Erythroblast (primary cell): ENCODE results near the gene KCTD11.
"Not testable (repeated sequence)": the region's sequence is repeated elsewhere in the genome, so short reads cannot be mapped to it uniquely, and the experiment has no call there.

Source experiments
- DNase-seq, 2 experiments: peaks; one replicate each; lab custom pipeline; 2025; lab: John Stamatoyannopoulos, UW
- GATA1 ChIP-seq: IDR thresholded peaks from 2 replicates; pipeline ENCODE4 v1.6.1; 2011; ENCODE audit warnings: low read depth, mild to moderate bottlenecking, control low read depth, low read length, moderate library complexity
- POLR2A ChIP-seq: IDR thresholded peaks from 2 replicates; pipeline ENCODE4 v1.6.1; 2011; ENCODE audit warnings: mild to moderate bottlenecking, low read length

KCTD11 gene

GRCh38 chr17:7363311-7363710 is 11.3 kb downstream of the KCTD11 start:
- no peak for DNase-seq
- TF ChIP-seq POLR2A (no peak), GATA1 (no peak)

DNA sequence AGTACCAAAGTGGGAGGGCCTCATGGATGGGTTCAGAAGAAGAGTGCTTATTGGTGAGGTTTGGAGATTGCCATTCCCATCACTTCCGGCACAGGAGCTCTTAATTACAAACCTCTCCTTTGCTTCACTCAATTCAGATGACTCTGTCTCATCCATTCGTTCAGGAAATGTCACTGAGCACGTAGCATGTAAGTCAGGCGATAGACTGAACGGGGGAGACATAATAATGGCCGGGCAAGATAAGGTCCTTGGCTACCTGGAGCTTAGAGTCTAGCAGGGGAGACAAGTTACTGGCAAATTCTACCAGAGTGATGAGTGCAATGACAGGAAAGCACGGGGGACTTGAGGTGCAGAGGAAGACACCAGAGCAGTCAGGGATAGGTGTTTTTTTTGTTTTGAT is 14.0 kb downstream of the KCTD11 start:
- not testable (repeated sequence) for DNase-seq

GRCh38 chr17:7367083-7367482 is 15.1 kb downstream of the KCTD11 start:
- TF ChIP-seq GATA1 (no peak), POLR2A (no peak)
- DNase-seq, result no peak

DNA sequence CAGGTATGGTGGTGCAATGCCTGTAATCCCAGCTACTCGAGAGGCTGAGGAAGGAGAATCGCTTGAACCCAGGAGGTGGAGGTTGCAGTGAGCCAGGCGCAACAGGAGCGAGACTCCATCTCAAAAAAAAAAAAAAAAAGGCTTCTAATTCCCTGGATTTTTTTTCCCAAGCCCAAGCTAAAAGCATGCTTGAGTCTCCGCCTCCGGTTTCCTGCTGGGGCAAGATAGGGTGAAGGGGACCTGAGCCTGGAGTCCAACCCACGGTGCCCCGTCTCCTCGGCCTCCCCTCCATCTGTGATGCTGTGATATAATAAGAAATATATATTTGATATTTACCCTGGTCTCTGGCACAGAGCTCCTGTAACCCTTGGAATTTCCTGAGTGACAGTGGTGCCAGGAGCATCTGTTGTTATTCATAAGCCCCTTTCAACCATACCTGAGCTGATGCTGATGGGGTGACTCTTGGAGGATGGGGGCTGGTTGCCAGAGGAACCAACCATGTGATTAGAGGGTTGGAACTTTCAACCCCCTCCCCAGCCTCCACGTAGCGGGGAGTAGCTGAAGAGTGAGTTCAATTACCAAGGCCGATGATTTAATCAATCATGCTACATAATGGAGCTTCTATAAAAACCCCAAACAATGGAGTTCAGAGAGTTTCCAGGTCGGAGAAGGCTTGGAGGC is 16.1 kb downstream of the KCTD11 start:
- DNase-seq, result no peak
- TF ChIP-seq POLR2A (no peak), GATA1 (no peak)

- DNase-seq, result not testable (repeated sequence)
These were observed 16.6 kb downstream of the KCTD11 start for GRCh38 chr17:7368599-7368994.

DNA sequence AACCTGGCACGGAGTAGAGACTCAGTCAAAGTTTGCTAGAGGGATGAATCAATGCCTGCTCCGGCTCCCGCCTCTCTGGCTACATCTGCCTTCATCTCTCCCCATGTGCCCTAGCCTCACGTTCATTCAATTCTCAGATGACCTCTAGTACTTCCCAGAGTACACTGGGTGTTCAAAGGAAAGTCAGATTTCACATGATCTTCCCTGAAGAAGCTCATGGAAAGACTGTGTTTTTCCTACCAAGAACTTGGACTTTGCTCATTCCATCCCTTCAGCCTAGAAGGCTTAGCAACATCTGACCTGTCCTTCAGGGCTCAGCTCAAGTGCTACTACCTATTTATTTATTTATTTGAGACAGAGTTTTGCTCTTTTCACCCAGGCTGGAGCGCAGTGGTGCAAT is 17.9 kb downstream of the KCTD11 start:
- TF ChIP-seq GATA1, result no peak
- no peak for DNase-seq

- TF ChIP-seq GATA1 (no peak), POLR2A (no peak)
- no peak for DNase-seq
These were observed 18.9 kb downstream of the KCTD11 start for GRCh38 chr17:7370853-7371252.

DNA sequence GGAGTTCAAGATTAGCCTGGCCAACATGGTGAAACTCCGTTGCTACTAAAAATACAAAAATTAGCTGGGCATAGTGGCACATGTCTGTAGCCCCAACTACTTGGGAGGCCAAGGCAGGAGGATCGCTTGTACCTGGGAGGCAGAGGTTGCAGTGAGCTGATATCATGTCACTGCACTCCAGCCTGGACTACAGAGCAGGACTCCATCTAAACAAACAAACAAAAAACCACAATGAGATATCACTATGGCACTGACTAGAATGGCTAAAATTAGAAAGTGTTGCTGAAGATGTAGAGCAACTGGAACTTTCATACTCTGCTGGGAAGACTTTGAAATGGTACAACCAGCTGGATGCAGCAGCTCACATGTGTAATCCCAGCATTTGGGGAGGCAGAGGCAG is 22.4 kb downstream of the KCTD11 start:
- TF ChIP-seq GATA1 (no peak), POLR2A (no peak)
- no peak for DNase-seq

GRCh38 chr17:7379134-7379533 is 27.2 kb downstream of the KCTD11 start:
- TF ChIP-seq GATA1 (no peak), POLR2A (no peak)
- DNase-seq, result no peak

DNA sequence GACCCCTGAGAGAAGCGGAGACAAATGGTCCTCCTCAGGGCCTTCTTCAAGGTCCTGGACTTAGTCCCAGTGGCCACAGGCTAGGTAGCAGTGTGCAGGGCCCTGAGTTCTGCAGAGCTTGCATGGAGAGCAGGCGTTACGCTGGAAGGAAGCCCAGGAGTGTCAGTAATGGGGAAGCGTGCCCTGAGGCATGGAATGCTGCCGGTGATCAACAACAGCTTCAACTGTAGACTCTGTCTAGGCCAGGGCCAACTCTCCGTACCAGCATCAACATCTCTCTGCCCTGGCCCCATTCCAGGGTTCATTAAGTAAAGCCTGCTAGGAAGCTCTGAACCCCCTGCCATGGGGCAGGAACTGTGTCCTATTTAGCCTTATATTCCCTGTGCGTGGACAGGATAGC is 28.4 kb downstream of the KCTD11 start:
- no peak for DNase-seq
- TF ChIP-seq POLR2A, result no peak
- TF ChIP-seq GATA1, result no peak

- no peak for TF ChIP-seq GATA1
- no peak for TF ChIP-seq POLR2A
- DNase-seq, result no peak
These were observed 29.1 kb downstream of the KCTD11 start, which contains the start of gene TNK1 for GRCh38 chr17:7380855-7381683. Gene TNK1, plus strand, starts transcription at chr17:7381089. Its CDS starts 1,838 bp downstream, at chr17:7382927.

- no peak for DNase-seq
- no peak for TF ChIP-seq POLR2A
- TF ChIP-seq GATA1, result no peak
These were observed 30.9 kb downstream of the KCTD11 start for GRCh38 chr17:7382901-7383300.

DNA sequence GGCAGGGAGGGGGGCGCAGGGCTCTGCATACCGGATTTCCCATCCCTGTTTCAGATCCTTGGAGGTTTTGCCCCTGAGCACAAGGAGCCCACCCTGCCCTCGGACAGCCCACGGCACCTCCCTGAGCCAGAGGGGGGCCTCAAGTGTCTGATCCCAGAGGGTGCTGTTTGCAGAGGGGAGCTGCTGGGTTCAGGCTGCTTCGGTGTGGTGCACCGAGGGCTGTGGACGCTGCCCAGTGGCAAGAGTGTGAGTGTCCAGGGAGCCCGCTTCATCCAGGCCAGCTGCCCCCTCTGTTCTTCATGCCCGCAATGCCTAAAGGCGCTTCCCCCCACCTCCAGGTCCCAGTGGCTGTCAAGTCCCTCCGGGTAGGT is 31.4 kb downstream of the KCTD11 start:
- TF ChIP-seq POLR2A (no peak), GATA1 (no peak)

GRCh38 chr17:7383742-7384488 is 32.0 kb downstream of the KCTD11 start:
- TF ChIP-seq GATA1, result no peak
- no peak for TF ChIP-seq POLR2A
- DNase-seq, result peak; percentile 45 to 68

More for the DNA sequence above, 31.4 kb downstream of the KCTD11 start:
- no peak for DNase-seq
